ENCODE results near the gene EGFLAM. TPM values are rescaled to one million over a fixed set of nuclear protein-coding genes. Genes with fewer than 3 reads are reported as not detected.

The EGFLAM gene
- total and polyA plus RNA-seq, 8 donors: 0.82 to 15.7 (median 9.8) TPM

DNA sequence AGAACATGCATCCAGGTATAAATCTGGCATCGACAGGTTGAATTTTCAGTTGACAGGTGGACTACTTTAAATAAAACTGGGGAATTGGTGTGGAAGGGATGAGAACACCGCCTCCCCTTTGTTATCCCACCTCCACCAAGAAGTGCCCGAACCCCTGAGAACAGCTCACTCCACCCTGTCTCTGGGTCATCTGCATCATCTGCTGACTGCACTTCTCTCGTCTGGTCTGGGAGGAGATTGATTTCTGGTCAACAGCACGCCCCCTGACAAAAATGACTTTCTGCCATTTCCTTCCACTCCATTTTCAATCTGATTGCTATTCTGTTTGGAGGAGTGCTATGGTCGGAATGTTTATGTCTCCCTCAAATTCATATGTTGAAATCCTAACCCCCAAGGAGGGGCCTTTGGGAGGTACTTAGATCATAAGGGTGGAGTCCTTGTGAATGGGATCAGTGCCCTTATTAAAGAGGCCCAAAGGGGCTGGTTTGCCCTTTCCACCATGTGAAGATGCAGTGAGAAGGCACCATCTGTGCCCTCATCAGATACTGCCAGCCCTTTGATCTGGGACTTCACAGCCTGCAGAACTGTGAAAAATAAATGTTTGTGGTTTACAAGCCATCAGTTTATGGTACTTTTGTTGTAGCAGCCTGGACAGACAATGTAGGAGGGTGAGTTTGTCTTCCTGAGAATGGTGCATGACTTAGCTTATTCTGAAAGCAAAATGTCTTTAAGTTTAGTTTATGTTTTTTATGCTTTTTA is 145.7 kb downstream of the EGFLAM start:
- DNase-seq (no peak), ATAC-seq (no peak)
- H3K9me3 ChIP-seq: no peaks in the 10 kb centered on the region
- peaks cover 6 to 24% of the 10 kb centered on the region in 2 donors for H3K27me3 ChIP-seq
- TF ChIP-seq CTCF (IDR thresholded peaks at IDR 0.05): no peak
- H3K4me3 ChIP-seq: no peak overlapping the region
- H3K27ac ChIP-seq: no peak overlapping the region
- no peaks in the 10 kb centered on the region for H3K4me1 ChIP-seq
- intact Hi-C loops (cut with DNase I): no loop called here
- no peaks in the 10 kb centered on the region for H3K36me3 ChIP-seq

DNA sequence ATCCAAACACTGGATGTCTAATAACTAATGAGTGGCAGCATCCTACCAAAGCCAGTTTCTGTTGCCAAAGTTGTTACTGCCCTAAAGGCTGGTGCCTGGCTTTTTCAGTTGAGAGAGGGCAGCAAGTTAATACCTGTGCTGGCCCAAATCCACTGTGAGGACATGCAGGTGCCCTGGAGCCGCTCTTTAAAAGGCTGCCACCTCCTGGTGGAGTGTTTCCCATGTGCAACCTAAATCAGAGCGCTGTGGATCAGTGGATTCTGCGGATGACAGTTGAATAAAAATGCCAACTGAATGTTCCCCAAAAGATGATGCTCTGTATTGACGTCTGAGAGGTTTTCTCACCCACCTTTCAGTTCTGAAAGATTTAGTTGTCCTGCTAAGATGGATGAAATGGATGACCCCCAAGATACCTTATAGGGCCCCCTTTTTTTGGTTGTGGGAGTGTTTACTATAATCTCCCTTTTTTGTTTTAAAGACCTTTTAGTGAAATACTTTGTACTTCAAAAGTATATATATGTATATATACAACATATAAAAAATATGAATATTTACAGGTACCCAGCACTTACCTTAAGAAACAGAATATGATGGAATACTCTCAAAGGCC is 146.4 kb downstream of the EGFLAM start:
- H3K27ac ChIP-seq: no peak overlapping the region
- peak in 1 of 2 donors; percentile 17 for TF ChIP-seq CTCF (IDR thresholded peaks at IDR 0.05)
- intact Hi-C loops (cut with DNase I): no loop called here
- no peaks in the 10 kb centered on the region for H3K36me3 ChIP-seq
- DNase-seq (peak in 1 of 4 donors; percentile 7), ATAC-seq (peak; percentile 75)
- no peak overlapping the region for H3K4me3 ChIP-seq
- H3K9me3 ChIP-seq: no peaks in the 10 kb centered on the region
- peaks cover 6 to 24% of the 10 kb centered on the region in 2 donors for H3K27me3 ChIP-seq
- H3K4me1 ChIP-seq: no peaks in the 10 kb centered on the region

GRCh38 chr5:38408446-38409198 is 150.3 kb downstream of the EGFLAM start:
- no peak for TF ChIP-seq CTCF (IDR thresholded peaks at IDR 0.05)
- DNase-seq (no peak), ATAC-seq (no peak)
- intact Hi-C loops (cut with DNase I): no loop called here
- H3K27ac ChIP-seq: no peak overlapping the region
- no peaks in the 10 kb centered on the region for H3K9me3 ChIP-seq
- H3K4me3 ChIP-seq: no peak overlapping the region
- no peaks in the 10 kb centered on the region for H3K4me1 ChIP-seq
- H3K27me3 ChIP-seq: peaks cover 0 to 2% of the 10 kb centered on the region in 2 donors
- H3K36me3 ChIP-seq: no peaks in the 10 kb centered on the region

DNA sequence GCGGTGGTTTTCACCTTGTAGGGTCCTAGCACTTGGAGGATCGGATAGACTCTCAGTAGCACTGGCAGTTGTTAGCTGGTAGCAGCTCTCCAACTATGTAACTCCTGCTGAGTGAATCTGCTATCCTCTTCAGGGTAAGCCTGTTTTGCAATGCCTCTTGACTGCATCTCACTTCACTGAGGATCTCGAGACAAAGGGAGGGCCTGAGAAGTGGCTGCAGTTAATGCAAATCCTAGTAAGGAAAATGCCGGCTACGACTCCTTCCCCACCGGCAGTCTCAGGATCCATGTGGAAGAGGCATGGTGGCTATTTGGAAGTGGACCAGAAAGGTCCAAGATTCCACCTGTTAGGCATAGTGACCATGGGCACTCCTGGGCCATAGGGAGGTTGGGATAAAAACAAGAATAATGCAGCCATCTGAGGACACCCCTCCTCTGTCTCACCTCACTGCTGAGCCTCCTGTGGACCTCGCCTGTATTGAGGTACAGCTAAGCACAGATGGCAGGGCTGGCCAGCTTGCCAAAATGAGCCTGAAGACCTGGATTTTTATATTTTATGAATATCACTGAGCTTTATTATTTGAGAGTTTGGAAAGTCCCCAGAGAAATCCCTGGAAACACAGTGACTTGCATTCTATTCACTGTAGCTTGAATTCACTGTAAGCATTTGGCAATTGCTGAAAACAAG is 152.1 kb downstream of the EGFLAM start:
- Histone ChIP-seq H3K9me3 (no peaks in the 10 kb centered on the region), H3K4me3 (no peak overlapping the region), H3K36me3 (no peaks in the 10 kb centered on the region), H3K27me3 (no peaks in the 10 kb centered on the region), H3K4me1 (no peaks in the 10 kb centered on the region), H3K27ac (no peak overlapping the region)
- ATAC-seq (no peak), DNase-seq (no peak)
- no peak for TF ChIP-seq CTCF (IDR thresholded peaks at IDR 0.05)
- intact Hi-C loops (cut with DNase I): no loop called here

Measured in left lung (tissue), 10 donors.